GM10266 (cell line): ENCODE measurements around the gene ZC3H10.
"Not testable (repeated sequence)": the region's sequence is repeated elsewhere in the genome, so short reads cannot be mapped to it uniquely, and the experiment has no call there.

Source experiments
- DNase-seq: peaks from one replicate; pipeline ENCODE4 v3.0.0; 2012; ENCODE audit errors: extremely low spot score
- TF ChIP-seq, protein P1 (sequence below): IDR thresholded peaks from 2 replicates; pipeline ENCODE4 v1.5.1; 2012; ENCODE audit warnings: mild to moderate bottlenecking, low read depth; ENCODE audit not compliant: control insufficient read depth, insufficient read depth; ENCODE audit errors: missing control alignments

Gene ZC3H10

DNA sequence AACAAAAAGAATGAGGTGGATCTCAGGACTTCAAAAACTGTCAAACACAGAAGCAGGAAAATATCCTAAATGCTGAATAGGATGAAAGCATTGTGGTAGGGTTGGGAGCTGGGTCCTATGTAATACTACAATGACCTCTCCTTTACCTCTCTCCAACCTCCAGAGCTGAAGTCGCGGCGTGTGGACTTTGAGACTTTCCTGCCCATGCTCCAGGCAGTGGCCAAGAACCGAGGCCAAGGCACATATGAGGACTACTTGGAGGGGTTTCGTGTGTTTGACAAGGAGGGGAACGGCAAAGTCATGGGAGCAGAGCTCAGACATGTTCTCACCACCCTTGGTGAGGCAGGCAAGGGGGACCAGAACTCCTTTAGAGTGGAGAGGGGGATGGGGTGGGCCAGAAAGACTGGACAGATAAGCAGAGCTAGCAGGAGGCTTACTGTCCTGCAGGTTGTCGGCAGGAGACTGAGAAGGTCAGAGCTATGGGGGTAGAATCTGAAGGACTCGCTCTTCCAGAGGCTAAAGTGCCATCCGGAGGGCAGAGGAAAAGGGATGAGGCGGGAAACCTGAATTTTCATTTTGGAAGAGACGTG is 37.3 kb downstream of the ZC3H10 start:
- TF ChIP-seq, protein P1, sequence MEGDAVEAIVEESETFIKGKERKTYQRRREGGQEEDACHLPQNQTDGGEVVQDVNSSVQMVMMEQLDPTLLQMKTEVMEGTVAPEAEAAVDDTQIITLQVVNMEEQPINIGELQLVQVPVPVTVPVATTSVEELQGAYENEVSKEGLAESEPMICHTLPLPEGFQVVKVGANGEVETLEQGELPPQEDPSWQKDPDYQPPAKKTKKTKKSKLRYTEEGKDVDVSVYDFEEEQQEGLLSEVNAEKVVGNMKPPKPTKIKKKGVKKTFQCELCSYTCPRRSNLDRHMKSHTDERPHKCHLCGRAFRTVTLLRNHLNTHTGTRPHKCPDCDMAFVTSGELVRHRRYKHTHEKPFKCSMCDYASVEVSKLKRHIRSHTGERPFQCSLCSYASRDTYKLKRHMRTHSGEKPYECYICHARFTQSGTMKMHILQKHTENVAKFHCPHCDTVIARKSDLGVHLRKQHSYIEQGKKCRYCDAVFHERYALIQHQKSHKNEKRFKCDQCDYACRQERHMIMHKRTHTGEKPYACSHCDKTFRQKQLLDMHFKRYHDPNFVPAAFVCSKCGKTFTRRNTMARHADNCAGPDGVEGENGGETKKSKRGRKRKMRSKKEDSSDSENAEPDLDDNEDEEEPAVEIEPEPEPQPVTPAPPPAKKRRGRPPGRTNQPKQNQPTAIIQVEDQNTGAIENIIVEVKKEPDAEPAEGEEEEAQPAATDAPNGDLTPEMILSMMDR, result no peak
- DNase-seq, result no peak

GRCh38 chr12:56156464-56157200 is 38.6 kb downstream of the ZC3H10 start:
- DNase-seq, result not testable (repeated sequence)

- peak; percentile 70 for DNase-seq
- TF ChIP-seq, protein P1, result peak; percentile 37
These were observed 39.3 kb downstream of the ZC3H10 start for GRCh38 chr12:56157201-56158028.

DNA sequence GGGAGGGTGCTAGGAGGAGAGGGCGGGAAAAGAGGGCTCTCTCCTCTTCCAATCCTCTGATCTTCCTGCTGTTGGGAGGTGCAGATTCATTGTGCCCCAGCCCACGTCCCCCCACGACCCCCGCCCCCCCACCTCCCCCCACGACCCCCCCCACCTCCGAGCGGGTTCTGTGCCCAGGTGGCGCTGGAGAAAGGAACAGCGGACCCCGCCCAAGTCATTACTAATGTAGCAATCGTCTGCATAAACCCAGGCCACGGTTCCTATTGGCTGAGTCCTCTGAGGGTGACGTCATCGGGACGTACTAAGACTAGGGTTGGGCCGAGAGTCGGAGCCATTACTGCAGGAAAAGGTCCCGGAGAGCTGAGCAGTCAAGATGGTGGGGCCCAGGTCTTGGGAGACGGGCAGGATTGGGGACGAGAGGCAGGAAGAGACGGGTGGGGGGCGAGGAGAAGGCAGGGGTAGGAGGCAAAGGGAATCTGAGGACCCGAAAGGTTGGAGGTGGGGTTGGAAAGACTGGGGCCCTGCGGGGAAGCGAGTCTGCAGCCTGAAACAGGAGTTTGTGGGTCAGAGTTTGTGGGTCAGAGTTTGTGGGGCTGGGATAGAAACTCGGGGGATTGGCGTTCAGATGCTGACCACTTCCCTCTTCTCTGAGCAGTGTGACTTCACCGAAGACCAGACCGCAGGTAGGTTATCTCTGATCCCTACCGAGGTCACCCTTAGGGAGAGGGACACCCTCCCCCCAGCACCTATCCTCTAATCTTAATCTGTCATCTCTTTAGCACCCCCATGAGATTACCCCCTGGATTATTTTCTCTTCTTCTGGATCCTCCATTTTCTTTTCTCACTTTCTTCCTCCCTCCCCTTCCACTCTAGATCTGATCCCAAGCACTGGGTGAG is 40.2 kb downstream of the ZC3H10 start, which contains the start of gene MYL6:
Gene MYL6 (plus strand): TSS at position 331 of the 897 bp plus-strand sequence. CDS start 43 bp downstream, at position 374.
- TF ChIP-seq, protein P1, result no peak

GRCh38 chr12:56158926-56159461 is 40.9 kb downstream of the ZC3H10 start:
- DNase-seq, result peak; percentile 28

More for the DNA sequence above, 40.2 kb downstream of the ZC3H10 start, which contains the start of gene MYL6:
- DNase-seq, result peak; percentile 91

GRCh38 chr12:56159482-56160192 is 41.6 kb downstream of the ZC3H10 start:
- no peak for DNase-seq
- TF ChIP-seq, protein P1, result no peak

More at GRCh38 chr12:56158926-56159461, 40.9 kb downstream of the ZC3H10 start:
- TF ChIP-seq, protein P1, result no peak
